H1 (cell line): ENCODE measurements around the gene TEKT5. TPM values are rescaled to one million over a fixed set of nuclear protein-coding genes. Genes with fewer than 3 reads are reported as not detected.

ENCODE experiments used
- FOSL1 ChIP-seq: IDR thresholded peaks from 2 replicates; pipeline ENCODE4 v1.6.1; 2011; ENCODE audit warnings: mild to moderate bottlenecking, low read depth, low read length, moderate library complexity; ENCODE audit not compliant: insufficient read depth
- polyA plus RNA-seq, 7 experiments: library from polyadenylated mRNA; depleted of rRNA in 3 of 7; stranded (reverse) in 5 of 7; unstranded in 2 of 7; fragments of >200 nt in 5 of 7; fragments of 200-250 nt in 2 of 7; gene quantifications; 1 replicate in 5 of 7; 2 replicates in 1 of 7; 4 replicates in 1 of 7; pipeline versions ENCODE4 v1.2.1 to v1.2.3, GENCODE V29; 2011 to 2013; ENCODE audit warnings: missing spikeins in 2 of 7, mixed read lengths in 2 of 7
- total RNA-seq: library from RNA; stranded (reverse); fragmentation: NEBNext Ultra II Directional; extraction: Animal tissue kit (Norgen Biotek cat#: 25700); gene quantifications from 2 replicates; pipeline ENCODE4 v1.2.1, GENCODE V29; 2021

TEKT5 gene
- total and polyA plus RNA-seq, 2 of the 8 experiments (the other 6 are each of a cell fraction or from before 2014, with no cell fraction given): 0.95 TPM; not detected in 1

GRCh38 chr16:10647721-10648296, 46.9 kb downstream of the TEKT5 start (continued):
- TF ChIP-seq FOSL1: no peak
